Measurements from ENCODE around the gene PCMT1. TPM values are rescaled to one million over a fixed set of nuclear protein-coding genes. Genes with fewer than 3 reads are reported as not detected.
A peak's percentile ranks its signal among the peaks of the same experiment; 100 is the strongest.

PCMT1 gene
- total and polyA plus RNA-seq, 2 of the 4 experiments (the other 2 are of a cell fraction) = 101 to 109 TPM

- Histone ChIP-seq H3K23ac (ENCODE audit: low read depth, low read length) (no peak overlapping the region), H4K8ac (ENCODE audit: low read depth in 2 of 2, low read length in 2 of 2) (peak overlapping the region in 1 of 2 experiments; percentile 70; a peak in 2 of 4 replicates), H2BK15ac (ENCODE audit: low read depth, low read length) (peak overlapping the region; percentile 90; the same call in 2 of the 3 replicates), H3K14ac (replicated peaks; ENCODE audit: low read depth, low read length) (peak overlapping the region; percentile 62; the same call in 1 of the 2 replicates), H4K5ac (ENCODE audit: low read depth, low read length) (peak overlapping the region; percentile 26; the same call in 1 of the 2 replicates), H3K4ac (ENCODE audit: low read depth, low read length) (peak overlapping the region; percentile 40), H3K9me3 (ENCODE audit: control insufficient read depth, insufficient read depth, low read length) (no peaks in the 10 kb centered on the region), H3K27ac (ENCODE audit: insufficient read depth, low read length) (peak overlapping the region; percentile 48), H2AK5ac (ENCODE audit: low read depth, low read length) (peak overlapping the region; percentile 81), H3K18ac (ENCODE audit: low read depth, low read length) (peak overlapping the region; percentile 70), H3K4me2 (ENCODE audit: low read depth, low read length) (no peak overlapping the region), H3K4me1 (ENCODE audit: control insufficient read depth, insufficient read depth, low read length) (peaks cover 22% of the 10 kb centered on the region), H3K56ac (ENCODE audit: extremely low read depth, insufficient read depth, low read length) (no peak overlapping the region), H4K91ac (ENCODE audit: insufficient read depth, low read depth, low read length) (peak overlapping the region; percentile 52; the same call in 1 of the 2 replicates), H3K36me3 (ENCODE audit: control insufficient read depth, insufficient read depth, low read length) (peaks cover 4% of the 10 kb centered on the region), H3K9me1 (ENCODE audit: insufficient read depth, low read length) (peaks cover 28% of the 10 kb centered on the region), H3K4me3 (ENCODE audit: insufficient read depth, low read depth, low read length) (no peak overlapping the region), H3K79me1 (ENCODE audit: low read depth in 1 of 2, low read length in 2 of 2) (peaks cover 14 to 64% of the 10 kb centered on the region in 2 experiments), H2BK120ac (ENCODE audit: low read depth, low read length) (peak overlapping the region; percentile 48), H3K27me3 (ENCODE audit: control insufficient read depth, insufficient read depth, low read length) (no peaks in the 10 kb centered on the region), H2AFZ (replicated peaks; ENCODE audit: low read length, poor library complexity) (no peak overlapping the region), H2BK5ac (ENCODE audit: low read depth, low read length, poor library complexity, severe bottlenecking) (peak overlapping the region; percentile 40), H4K20me1 (ENCODE audit: insufficient read depth, low read length) (peaks cover 5% of the 10 kb centered on the region; the same call in 1 of the 2 replicates), H3K9ac (ENCODE audit: low read depth, low read length) (no peak overlapping the region), H2AK9ac (replicated peaks; ENCODE audit: low read depth, low read length, poor library complexity) (peak overlapping the region; percentile 14), H2BK20ac (ENCODE audit: low read depth, low read length) (peak overlapping the region; percentile 61)
- no peak for ATAC-seq (ENCODE audit: low read depth)
- ChIA-PET CTCF (interaction anchor here (1.0 kb wide), 1 partner anchor 12 kb away, joined by 3 read pairs; no protein-coding TSS in a partner anchor), POLR2A (ENCODE audit: unreplicated experiment) (no interaction called here)
- peak; percentile 62 for DNase-seq
- intact Hi-C loops (cut with micrococcal nuclease) = no loop called here
- dilution Hi-C loops (cut with HindIII; ENCODE audit: low sequenced_read_pairs, unreplicated experiment) = no loop called here
- WGBS, 2 experiments (ENCODE audit: extremely low coverage in 2 of 2, insufficient read length in 1 of 2) = no CpG with 5 or more reads among the region's 6 CpGs
- TF ChIP-seq ELK1 (IDR thresholded peaks at IDR 0.05; ENCODE audit: borderline replicate concordance, low read depth, low read length) (no peak), SMC3 (IDR thresholded peaks at IDR 0.05; ENCODE audit: low read depth, low read length) (no peak), USF2 (IDR thresholded peaks at IDR 0.05; ENCODE audit: low read depth, low read length) (no peak), BHLHE40 (IDR thresholded peaks at IDR 0.05; ENCODE audit: low read depth, low read length) (no peak), RFX5 (IDR thresholded peaks at IDR 0.05; ENCODE audit: low read depth, low read length) (no peak), NFE2L2 (IDR thresholded peaks at IDR 0.05; ENCODE audit: low read depth, low read length) (no peak), CTCF (conservative IDR thresholded peaks at IDR 0.05; ENCODE audit: low read depth, low read length) (no peak)
- in situ Hi-C loops (cut with MboI; ENCODE audit: low sequenced_read_pairs) = no loop called here
- no TSS peak for BruUV-seq (replicated peaks)
Observed at GRCh38 chr6:149852180-149852579, 102.6 kb downstream of the PCMT1 start.
